ENCODE measurements around the gene FAM210B. TPM values are rescaled to one million over a fixed set of nuclear protein-coding genes. Genes with fewer than 3 reads are reported as not detected.

Gene FAM210B
- total and polyA plus RNA-seq, 9 of the 15 experiments (the other 6 are each of a cell fraction or from before 2014, with no cell fraction given): 12.1 to 87.3 (median 47.6) TPM

- peaks cover 20% of the 10 kb centered on the region for H3K36me3 ChIP-seq (ENCODE audit: control insufficient read depth, insufficient read depth, low read length)
- peaks cover 37 to 56% of the 10 kb centered on the region in 2 experiments for H3K4me1 ChIP-seq (replicated peaks in 1 of 2; ENCODE audit: control insufficient read depth in 2 of 2, insufficient read depth in 2 of 2, low read length in 2 of 2)
- H3K27me3 ChIP-seq (ENCODE audit: control insufficient read depth in 2 of 2, insufficient read depth in 2 of 2, low read length in 2 of 2): no peaks in the 10 kb centered on the region
- no peaks in the 10 kb centered on the region for H3K9me3 ChIP-seq (replicated peaks; ENCODE audit: control insufficient read depth, insufficient read depth, low read depth, low read length)
- POLR2A ChIA-PET: interaction anchor here (0.5 to 2.2 kb wide), 13 partner anchors 9 to 561 kb away, joined by 3 to 7 read pairs (median 4); partner anchors contain the start of genes AURKA, CASS4 and CSTF1
- peak overlapping the region; percentile 81 for H3K4me3 ChIP-seq
- 3% methylated on average over 43 of the region's 51 CpGs for WGBS (ENCODE audit: insufficient coverage, low coverage, missing lambda C conversion rate)
- peak overlapping the region; percentile 42 for H2AFZ ChIP-seq (ENCODE audit: low read depth, low read length)
- peak overlapping the region; percentile 90 for H3K4me2 ChIP-seq (ENCODE audit: insufficient read depth, low read length)
- BruUV-seq (replicated peaks): TSS peak; percentile 42
- H3K27ac ChIP-seq (ENCODE audit: extremely low read depth, low read depth, low read length): peak overlapping the region; percentile 81
- in situ Hi-C loops (cut with MboI): loop anchor here (25.0 kb wide), 1 partner anchor 1272 kb away; no protein-coding TSS in a partner anchor
- CTCF ChIA-PET (ENCODE audit: low intra/inter-chr PET ratio): no interaction called here
- peaks cover 57% of the 10 kb centered on the region for H3K79me2 ChIP-seq (ENCODE audit: control insufficient read depth, insufficient read depth, low read length)
- no peaks in the 10 kb centered on the region for H3K9me1 ChIP-seq (ENCODE audit: control insufficient read depth, insufficient read depth, low read length)
- no peaks in the 10 kb centered on the region for H4K20me1 ChIP-seq (replicated peaks; ENCODE audit: control insufficient read depth, insufficient read depth, low read length)
- peak overlapping the region; percentile 81 to 98 for H3K9ac ChIP-seq (ENCODE audit: insufficient read depth in 1 of 2, low read depth in 2 of 2, low read length in 2 of 2)
- peak; percentile 36 for ATAC-seq
- DNase-seq (ENCODE audit: extremely low read depth in 1 of 4, low spot score in 3 of 4): peak in 2 of 4 experiments; percentile 19 to 71
- intact Hi-C loops (cut with micrococcal nuclease): no loop called here
- FAIRE-seq: no peak
- TF ChIP-seq, protein P1, sequence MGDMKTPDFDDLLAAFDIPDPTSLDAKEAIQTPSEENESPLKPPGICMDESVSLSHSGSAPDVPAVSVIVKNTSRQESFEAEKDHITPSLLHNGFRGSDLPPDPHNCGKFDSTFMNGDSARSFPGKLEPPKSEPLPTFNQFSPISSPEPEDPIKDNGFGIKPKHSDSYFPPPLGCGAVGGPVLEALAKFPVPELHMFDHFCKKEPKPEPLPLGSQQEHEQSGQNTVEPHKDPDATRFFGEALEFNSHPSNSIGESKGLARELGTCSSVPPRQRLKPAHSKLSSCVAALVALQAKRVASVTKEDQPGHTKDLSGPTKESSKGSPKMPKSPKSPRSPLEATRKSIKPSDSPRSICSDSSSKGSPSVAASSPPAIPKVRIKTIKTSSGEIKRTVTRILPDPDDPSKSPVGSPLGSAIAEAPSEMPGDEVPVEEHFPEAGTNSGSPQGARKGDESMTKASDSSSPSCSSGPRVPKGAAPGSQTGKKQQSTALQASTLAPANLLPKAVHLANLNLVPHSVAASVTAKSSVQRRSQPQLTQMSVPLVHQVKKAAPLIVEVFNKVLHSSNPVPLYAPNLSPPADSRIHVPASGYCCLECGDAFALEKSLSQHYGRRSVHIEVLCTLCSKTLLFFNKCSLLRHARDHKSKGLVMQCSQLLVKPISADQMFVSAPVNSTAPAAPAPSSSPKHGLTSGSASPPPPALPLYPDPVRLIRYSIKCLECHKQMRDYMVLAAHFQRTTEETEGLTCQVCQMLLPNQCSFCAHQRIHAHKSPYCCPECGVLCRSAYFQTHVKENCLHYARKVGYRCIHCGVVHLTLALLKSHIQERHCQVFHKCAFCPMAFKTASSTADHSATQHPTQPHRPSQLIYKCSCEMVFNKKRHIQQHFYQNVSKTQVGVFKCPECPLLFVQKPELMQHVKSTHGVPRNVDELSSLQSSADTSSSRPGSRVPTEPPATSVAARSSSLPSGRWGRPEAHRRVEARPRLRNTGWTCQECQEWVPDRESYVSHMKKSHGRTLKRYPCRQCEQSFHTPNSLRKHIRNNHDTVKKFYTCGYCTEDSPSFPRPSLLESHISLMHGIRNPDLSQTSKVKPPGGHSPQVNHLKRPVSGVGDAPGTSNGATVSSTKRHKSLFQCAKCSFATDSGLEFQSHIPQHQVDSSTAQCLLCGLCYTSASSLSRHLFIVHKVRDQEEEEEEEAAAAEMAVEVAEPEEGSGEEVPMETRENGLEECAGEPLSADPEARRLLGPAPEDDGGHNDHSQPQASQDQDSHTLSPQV (IDR thresholded peaks at IDR 0.05): 0 out of 2 replicates have a peak, but pooled peaks have one; percentile 35
- TF ChIP-seq FOXP1 (CRISPR knock-in tag; IDR thresholded peaks at IDR 0.05) (peak; percentile 71), L3MBTL2 (IDR thresholded peaks at IDR 0.05) (peak; percentile 72), CHD1 (IDR thresholded peaks at IDR 0.05; ENCODE audit: low read length) (peak; percentile 87), PHF8 (IDR thresholded peaks at IDR 0.05; ENCODE audit: borderline replicate concordance, low read length) (peak; percentile 34; the same call in 1 of the 2 replicates), ETV5 (CRISPR knock-in tag; IDR thresholded peaks at IDR 0.05; ENCODE audit: low read depth) (0 out of 2 replicates have a peak, but pooled peaks have one; percentile 21), SP1 (CRISPR knock-in tag; IDR thresholded peaks at IDR 0.05) (0 out of 2 replicates have a peak, but pooled peaks have one; percentile 2), IRF2 (CRISPR knock-in tag; IDR thresholded peaks at IDR 0.05) (no peak), NR2C2 (CRISPR knock-in tag; IDR thresholded peaks at IDR 0.05) (0 out of 2 replicates have a peak, but pooled peaks have one; percentile 58), NR2C2 (tag; IDR thresholded peaks at IDR 0.05) (peak; percentile 37; the same call in 1 of the 2 replicates), ZNF12 (CRISPR knock-in tag; IDR thresholded peaks at IDR 0.05) (peak; percentile 64; the same call in 1 of the 2 replicates), ZNF354B (CRISPR knock-in tag; IDR thresholded peaks at IDR 0.05) (no peak), SIN3A (IDR thresholded peaks at IDR 0.05; ENCODE audit: borderline replicate concordance in 2 of 2, control insufficient read depth in 1 of 2, low read depth in 2 of 2, low read length in 2 of 2) (peak in 1 of 2 experiments; percentile 26; a peak in 1 of 4 replicates), ETV1 (tag; conservative IDR thresholded peaks at IDR 0.05; ENCODE audit: low read depth) (0 out of 2 replicates have a peak, but pooled peaks have one; percentile 50), RBFOX2 (IDR thresholded peaks at IDR 0.05; ENCODE audit: low read depth, low read length) (peak; percentile 70), MCM5 (IDR thresholded peaks at IDR 0.05; ENCODE audit: low read depth) (no peak), POLR2A (conservative IDR thresholded peaks at IDR 0.05) (peak; percentile 31; the same call in 1 of the 2 replicates)
These were observed 698 bp downstream of the FAM210B start for GRCh38 chr20:56359212-56360132.
